OCI-LY7 (cell line): ENCODE data around the gene AIRE.

Experiments
- CTCF ChIP-seq: fragments of 200-600 bp; sonication (generic); conservative IDR thresholded peaks from 2 replicates; pipeline ENCODE4 v1.5.1; 2014; ENCODE audit warnings: mild to moderate bottlenecking, antibody characterized with exemption, low read length, moderate library complexity, mixed read lengths
- EZH2phosphoT487 ChIP-seq: fragments of 200-600 bp; sonication (generic); IDR thresholded peaks from 2 replicates; pipeline ENCODE4 v1.6.1; 2018; ENCODE audit warnings: low read depth, borderline replicate concordance, mild to moderate bottlenecking, mixed run types, antibody characterized with exemption, low read length, moderate library complexity, mixed read lengths

DNA sequence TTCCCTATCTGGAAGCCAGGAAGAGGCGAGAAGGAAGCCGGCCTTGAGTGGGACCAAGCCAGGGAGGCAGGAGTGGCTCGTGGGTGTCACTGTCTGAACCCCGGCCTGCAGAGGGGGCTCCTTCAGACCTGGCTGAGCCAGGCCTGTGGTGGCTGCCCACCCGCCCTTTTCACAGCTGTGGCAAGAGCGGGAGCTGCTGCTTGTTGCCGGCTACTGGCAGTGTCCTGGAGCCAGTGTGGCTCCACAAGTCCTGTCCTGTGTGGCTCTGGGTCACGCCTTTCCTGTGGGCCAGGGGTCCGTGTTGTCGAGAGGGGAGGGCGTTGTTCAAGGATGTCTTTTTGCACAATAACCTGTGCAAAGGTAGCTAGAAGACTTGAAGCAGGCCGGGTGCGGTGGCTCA, 15.5 kb downstream of the AIRE start:
- TF ChIP-seq CTCF (no peak), EZH2phosphoT487 (no peak)
